B cell (primary cell): ENCODE results near the gene EIF4EBP2. TPM values are rescaled to one million over a fixed set of nuclear protein-coding genes. Genes with fewer than 3 reads are reported as not detected.

Source experiments
- ATAC-seq: fragments of 200-7000 bp; cut with Tn5 transposase; one replicate; pipeline ENCODE4 v1.10.0; 2021; ENCODE audit warnings: low read depth, mild to moderate bottlenecking, moderate number of reproducible peaks, moderate library complexity
- CTCF ChIA-PET: fragments of 350-600 bp; sonication (Branson Sonifier 250); formaldehyde crosslinking; loops from one replicate; lab custom pipeline; 2021; ENCODE audit warnings: antibody characterized with exemption, inconsistent platforms; lab: Charles Lee
- POLR2A ChIA-PET: fragments of 350-600 bp; sonication (Branson Sonifier 250); formaldehyde crosslinking; loops from one replicate; lab custom pipeline; 2021; ENCODE audit warnings: antibody characterized with exemption; lab: Charles Lee
- DNase-seq: peaks from one replicate; pipeline ENCODE4 v3.0.0; 2013
- H2AFZ ChIP-seq: 2 replicates; pipeline ENCODE4 v1.6.1; 2012; ENCODE audit warnings: mild to moderate bottlenecking, low read depth, low read length; ENCODE audit not compliant: insufficient read depth, poor library complexity, severe bottlenecking
- H3K27ac ChIP-seq, 2 donors: 1 replicate in 1 of 2; 2 replicates in 1 of 2; pipeline ENCODE4 v1.5.1; 2012 to 2013; ENCODE audit warnings: low read length in 2 of 2, mild to moderate bottlenecking in 2 of 2, moderate library complexity in 1 of 2
- H3K27me3 ChIP-seq, 4 experiments: fragments of 200-600 bp in 1 of 4; sonication (generic) in 1 of 4; replicated peaks in 1 of 4; 1 replicate in 2 of 4; 2 replicates in 2 of 4; pipeline versions ENCODE4 v1.6.1 to v1.7.0; 2013 to 2016; ENCODE audit warnings: low read length in 3 of 4, mild to moderate bottlenecking in 2 of 4, mixed read lengths in 1 of 4, moderate library complexity in 1 of 4; ENCODE audit not compliant: insufficient read depth in 4 of 4, control insufficient read depth in 3 of 4; ENCODE audit errors: control extremely low read depth in 1 of 4
- H3K36me3 ChIP-seq, 2 experiments: replicated peaks in 1 of 2; 1 replicate in 1 of 2; 2 replicates in 1 of 2; pipeline versions ENCODE4 v1.6.1 to v1.7.1; 2013; ENCODE audit warnings: low read length in 1 of 2; ENCODE audit not compliant: insufficient read depth in 2 of 2, control insufficient read depth in 1 of 2; ENCODE audit errors: control extremely low read depth in 1 of 2, extremely low read depth in 1 of 2
- H3K4me1 ChIP-seq, 2 donors: fragments of 200-600 bp in 1 of 2; sonication (generic) in 1 of 2; 1 replicate in 1 of 2; 2 replicates in 1 of 2; pipeline versions ENCODE4 v1.5.1 to v1.6.1; 2013 to 2017; ENCODE audit warnings: low read length in 2 of 2; ENCODE audit not compliant: control insufficient read depth in 2 of 2, insufficient read depth in 2 of 2
- H3K4me2 ChIP-seq: replicated peaks from 2 replicates; pipeline ENCODE3; 2012; ENCODE audit warnings: mild to moderate bottlenecking, low read depth, low read length; ENCODE audit not compliant: poor library complexity, severe bottlenecking
- H3K4me3 ChIP-seq, 5 experiments: fragments of 200-600 bp in 1 of 5; sonication (generic) in 1 of 5; 1 replicate in 3 of 5; 2 replicates in 2 of 5; pipeline versions ENCODE4 v1.5.1 to v1.7.0; 2011 to 2016; ENCODE audit warnings: low read length in 4 of 5, mild to moderate bottlenecking in 4 of 5, low read depth in 2 of 5, control low read depth in 1 of 5, moderate library complexity in 1 of 5; ENCODE audit not compliant: insufficient read depth in 1 of 5; ENCODE audit errors: control extremely low read depth in 1 of 5, extremely low read depth in 1 of 5
- H3K79me2 ChIP-seq: fragments of 200-600 bp; sonication (generic); one replicate; pipeline ENCODE4 v1.6.0; 2016; ENCODE audit warnings: low read length; ENCODE audit not compliant: control insufficient read depth, insufficient read depth
- H3K9ac ChIP-seq: fragments of 200-600 bp; sonication (generic); 2 replicates; pipeline ENCODE4 v1.6.1; 2017; ENCODE audit warnings: mild to moderate bottlenecking, low read length, moderate library complexity
- H3K9me3 ChIP-seq, 3 donors: one replicate each; pipeline versions ENCODE4 v1.6.1 to v1.7.1; 2013; ENCODE audit warnings: low read length in 2 of 3; ENCODE audit not compliant: control insufficient read depth in 2 of 3, insufficient read depth in 1 of 3; ENCODE audit errors: control extremely low read depth in 1 of 3
- H4K20me1 ChIP-seq: 2 replicates; pipeline ENCODE4 v1.6.0; 2012; ENCODE audit warnings: mild to moderate bottlenecking, low read length; ENCODE audit not compliant: insufficient read depth, control insufficient read depth, poor library complexity, severe bottlenecking
- H3K27ac Mint-ChIP-seq: one replicate; pipeline ENCODE4 v1.8.0; 2021; ENCODE audit warnings: mixed read lengths
- H3K27me3 Mint-ChIP-seq: one replicate; pipeline ENCODE4 v1.8.0; 2021; ENCODE audit warnings: mixed read lengths
- H3K4me1 Mint-ChIP-seq: one replicate; pipeline ENCODE4 v1.8.0; 2021; ENCODE audit warnings: mixed read lengths
- H3K4me3 Mint-ChIP-seq: one replicate; pipeline ENCODE4 v1.8.0; 2021; ENCODE audit warnings: mixed read lengths
- H3K9me3 Mint-ChIP-seq: one replicate; pipeline ENCODE4 v1.8.0; 2022; ENCODE audit warnings: mixed read lengths; ENCODE audit not compliant: insufficient read depth
- CTCF ChIP-seq: fragments of 200-600 bp; IDR thresholded peaks from one replicate; pipeline ENCODE4 v1.8.0; 2022; ENCODE audit warnings: antibody characterized with exemption, mild to moderate bottlenecking
- EZH2 ChIP-seq: IDR thresholded peaks from 2 replicates; pipeline ENCODE4 v1.6.1; 2012; ENCODE audit warnings: borderline replicate concordance, low read depth, mild to moderate bottlenecking, moderate library complexity, low read length; ENCODE audit not compliant: insufficient read depth, poor library complexity, severe bottlenecking
- WGBS: methylation state at CpG from one replicate; pipeline ENCODE4 v1.1.5; 2013; ENCODE audit warnings: missing lambda C conversion rate; ENCODE audit not compliant: insufficient coverage; 5-methylcytosine and 5-hydroxymethylcytosine counted together
- intact Hi-C: fragments of 100-400 bp; cut with micrococcal nuclease; formaldehyde crosslinking; loops from one replicate; pipeline ENCODE4 v1.10.0; 2022
- polyA plus RNA-seq: library from polyadenylated mRNA; depleted of rRNA; stranded (reverse); fragments of >200 nt; gene quantifications from 2 replicates; pipeline ENCODE4 v1.2.3, GENCODE V29; 2012
- total RNA-seq, 2 donors: library from RNA; stranded (reverse); fragments of 120-200 nt in 1 of 2; gene quantifications; 1 replicate in 1 of 2; 2 replicates in 1 of 2; pipeline versions ENCODE4 v1.2.3 to v1.2.4, GENCODE V29; 2013 to 2022

EIF4EBP2 gene
- total and polyA plus RNA-seq, 2 donors (not counting 1 experiment from before 2014, with no cell fraction given): 8.7 to 37.8 TPM

- TF ChIP-seq CTCF: no peak
- TF ChIP-seq EZH2: no peak
- Mint-ChIP-seq H3K4me1 (peaks cover 13% of the 10 kb centered on the region), H3K27ac (no peak within 1 kb of the TSS), H3K4me3 (peak within 1 kb of the TSS; percentile 75), H3K9me3 (no peaks in the 10 kb centered on the region), H3K27me3 (peaks cover 33% of the 10 kb centered on the region)
- peak within 1 kb of the TSS; percentile 35 for H3K9ac ChIP-seq
- peaks cover 0 to 44% (median 14%) of the 10 kb centered on the region in 4 experiments for H3K27me3 ChIP-seq
- H3K27ac ChIP-seq: no peak within 1 kb of the TSS
- ATAC-seq (peak; percentile 17), DNase-seq (peak; percentile 27)
- H3K9me3 ChIP-seq: peaks cover 0 to 7% (median 0%) of the 10 kb centered on the region in 3 donors
- peak within 1 kb of the TSS in 3 of 5 experiments; percentile 5 to 38 (median 21) for H3K4me3 ChIP-seq
- ChIA-PET CTCF (interaction anchor here (1.1 kb wide), 1 partner anchor 20 kb away, joined by 6 read pairs; no protein-coding TSS in a partner anchor), POLR2A (no interaction called here)
- H2AFZ ChIP-seq: peak within 1 kb of the TSS; percentile 51
- peaks cover 17 to 20% of the 10 kb centered on the region in 2 donors for H3K4me1 ChIP-seq
- H3K4me2 ChIP-seq: peak within 1 kb of the TSS; percentile 73
- H4K20me1 ChIP-seq: no peaks in the 10 kb centered on the region
- no peaks in the 10 kb centered on the region for H3K79me2 ChIP-seq
- intact Hi-C loops: no loop called here
- no peaks in the 10 kb centered on the region for H3K36me3 ChIP-seq
- WGBS: 9% methylated on average over 57 of the region's 60 CpGs
These were observed 37.4 kb downstream of the EIF4EBP2 start, which contains the start of gene NODAL for GRCh38 chr10:70441161-70441894. TSS of gene NODAL (minus strand) at chr10:70441681. CDS start at chr10:70441667, 14 bp downstream.

- H3K36me3 ChIP-seq: no peaks in the 10 kb centered on the region
- TF ChIP-seq CTCF (no peak), EZH2 (no peak)
- peaks cover 17 to 20% of the 10 kb centered on the region in 2 donors for H3K4me1 ChIP-seq
- ChIA-PET CTCF (interaction anchor here (1.0 kb wide), 1 partner anchor 20 kb away, joined by 3 read pairs; no protein-coding TSS in a partner anchor), POLR2A (no interaction called here)
- Mint-ChIP-seq H3K27me3 (peaks cover 33% of the 10 kb centered on the region), H3K4me3 (peak overlapping the region; percentile 32), H3K9me3 (no peaks in the 10 kb centered on the region), H3K4me1 (peaks cover 13% of the 10 kb centered on the region), H3K27ac (no peak overlapping the region)
- no peaks in the 10 kb centered on the region for H4K20me1 ChIP-seq
- no peak overlapping the region for H3K9ac ChIP-seq
- no peak overlapping the region for H3K27ac ChIP-seq
- no peaks in the 10 kb centered on the region for H3K79me2 ChIP-seq
- H3K4me2 ChIP-seq: peak overlapping the region; percentile 73
- WGBS: 28% methylated on average over 12 of the region's 12 CpGs
- H3K4me3 ChIP-seq: no peak overlapping the region
- ATAC-seq (no peak), DNase-seq (no peak)
- intact Hi-C loops: no loop called here
- H2AFZ ChIP-seq: no peak overlapping the region
- H3K9me3 ChIP-seq: peaks cover 0 to 7% (median 0%) of the 10 kb centered on the region in 3 donors
- peaks cover 0 to 44% (median 14%) of the 10 kb centered on the region in 4 experiments for H3K27me3 ChIP-seq
These were observed 38.0 kb downstream of the EIF4EBP2 start for GRCh38 chr10:70441895-70442309.
